Naive thymus-derived CD8-positive, alpha-beta T cell (primary cell): ENCODE results near the gene PPP1R7. TPM values are rescaled to one million over a fixed set of nuclear protein-coding genes. Genes with fewer than 3 reads are reported as not detected.

Source experiments
- ATAC-seq, 2 donors: fragments of 150-1000 bp; cut with Tn5 transposase in 1 of 2; sonication (Bioruptor Pico), chemical (Tn5 transposase) in 1 of 2; 1 replicate in 1 of 2; 2 replicates in 1 of 2; pipeline ENCODE4 v1.10.0; 2021; ENCODE audit warnings: mild to moderate bottlenecking in 2 of 2, moderate library complexity in 2 of 2
- POLR2A ChIA-PET: fragments of 350-600 bp; sonication (Branson Sonifier 250); formaldehyde crosslinking; loops from one replicate; lab custom pipeline; 2021; ENCODE audit warnings: antibody characterized with exemption; lab: Charles Lee
- DNase-seq, 10 donors: peaks; one replicate each; pipeline versions ENCODE4 v3.0.0 to v3.0.0-alpha.2; 2020 to 2022
- H3K27ac Mint-ChIP-seq, 10 donors: one replicate each; pipeline ENCODE4 v1.8.0; 2020 to 2022; ENCODE audit warnings: mild to moderate bottlenecking in 10 of 10, mixed read lengths in 10 of 10, moderate library complexity in 4 of 10, inconsistent platforms in 1 of 10
- H3K27me3 Mint-ChIP-seq, 5 donors: one replicate each; pipeline ENCODE4 v1.8.0; 2021 to 2022; ENCODE audit warnings: mixed read lengths in 5 of 5
- H3K36me3 Mint-ChIP-seq, 3 donors: one replicate each; pipeline ENCODE4 v1.8.0; 2020 to 2022; ENCODE audit warnings: mixed read lengths in 3 of 3, mild to moderate bottlenecking in 2 of 3, inconsistent platforms in 1 of 3
- H3K4me1 Mint-ChIP-seq, 4 donors: one replicate each; pipeline ENCODE4 v1.8.0; 2021 to 2022; ENCODE audit warnings: mixed read lengths in 4 of 4
- H3K4me3 Mint-ChIP-seq, 10 donors: one replicate each; pipeline ENCODE4 v1.8.0; 2020 to 2022; ENCODE audit warnings: mild to moderate bottlenecking in 10 of 10, mixed read lengths in 10 of 10, moderate library complexity in 6 of 10, inconsistent platforms in 1 of 10
- H3K9me3 Mint-ChIP-seq, 9 donors: one replicate each; pipeline ENCODE4 v1.8.0; 2020 to 2022; ENCODE audit warnings: mixed read lengths in 9 of 9, mild to moderate bottlenecking in 3 of 9, inconsistent platforms in 1 of 9, moderate library complexity in 1 of 9
- polyA plus RNA-seq, 3 donors: library from polyadenylated mRNA; unstranded; fragments of 300-500 nt; fragmentation: Illumina TruSeq; gene quantifications; one replicate each; pipeline ENCODE4 v1.2.3, GENCODE V29; 2021
- total RNA-seq, 8 experiments: library from RNA in 2 of 8; stranded (reverse) in 2 of 8; gene quantifications; one replicate each; pipeline ENCODE4 v1.2.3 and lab custom pipeline; 2021 to 2026

Gene PPP1R7
- total and polyA plus RNA-seq, 5 experiments from 2014 or later: 60.4 to 115 (median 109) TPM

DNA sequence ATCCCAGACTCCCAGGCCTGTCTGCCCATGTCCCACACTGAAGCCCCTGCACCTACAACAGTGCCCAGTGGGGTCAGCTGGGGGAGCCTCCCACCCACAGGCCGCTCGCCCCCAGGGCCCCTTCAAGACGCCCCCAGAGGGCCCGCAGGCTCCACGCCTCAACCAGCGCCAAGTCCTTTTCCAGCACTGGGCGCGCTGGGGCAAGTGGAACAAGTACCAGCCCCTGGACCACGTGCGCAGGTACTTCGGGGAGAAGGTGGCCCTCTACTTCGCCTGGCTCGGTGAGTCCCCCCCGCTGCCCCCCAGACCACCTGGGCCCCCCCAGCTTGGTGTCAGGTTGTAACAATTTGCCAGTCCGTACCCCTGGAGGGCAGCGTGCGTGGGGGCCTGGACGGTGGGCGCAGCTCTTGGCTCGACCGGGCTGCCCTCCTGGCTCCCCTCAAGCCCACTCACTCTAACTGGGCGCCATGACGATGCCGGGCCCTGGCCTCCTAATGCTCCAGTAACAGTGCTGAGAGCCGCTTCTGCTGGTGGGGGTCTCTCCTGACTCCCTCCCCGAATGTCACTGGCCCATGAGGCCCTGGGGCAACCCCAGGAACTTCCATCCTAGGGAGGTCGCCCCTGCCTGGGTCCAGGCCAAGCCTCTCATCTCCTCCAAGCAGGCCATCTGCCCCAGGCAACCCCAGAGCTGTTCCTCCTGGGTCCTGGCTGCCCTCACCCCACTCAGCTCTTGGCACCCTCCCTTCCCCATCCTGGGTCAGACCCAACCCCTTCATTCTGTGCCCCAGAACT lies 53.1 kb downstream of the PPP1R7 start:
- no peak overlapping the region for H3K27ac Mint-ChIP-seq
- H3K27me3 Mint-ChIP-seq: no peaks in the 10 kb centered on the region
- DNase-seq (no peak), ATAC-seq (no peak)
- H3K4me3 Mint-ChIP-seq: no peak overlapping the region
- no peaks in the 10 kb centered on the region for H3K36me3 Mint-ChIP-seq
- peaks cover 0 to 2% (median 0%) of the 10 kb centered on the region in 4 donors for H3K4me1 Mint-ChIP-seq
- H3K9me3 Mint-ChIP-seq: no peaks in the 10 kb centered on the region
- POLR2A ChIA-PET: interaction anchor here (1.3 kb wide), 1 partner anchor 13 kb away, joined by 3 read pairs; no protein-coding TSS in a partner anchor

DNA sequence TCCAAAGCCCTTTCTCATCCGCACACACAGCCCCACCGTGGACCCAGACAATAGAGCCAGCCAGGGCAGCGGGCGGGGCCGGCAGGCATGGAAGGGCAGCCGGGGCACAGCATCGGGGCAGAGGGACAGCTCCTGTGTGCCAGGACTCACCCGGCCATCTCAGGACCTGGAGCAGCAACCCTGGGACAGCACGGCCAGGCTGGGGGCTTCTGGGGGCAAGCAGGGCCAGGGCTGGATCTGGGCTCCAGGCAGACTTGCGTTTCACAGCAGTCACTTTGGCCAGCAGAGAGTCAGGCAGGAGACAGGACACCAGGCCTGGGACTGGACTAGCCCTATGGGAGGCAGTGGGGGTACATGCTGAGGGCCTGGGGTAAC lies 53.7 kb downstream of the PPP1R7 start:
- DNase-seq (no peak), ATAC-seq (no peak)
- no peak overlapping the region for H3K27ac Mint-ChIP-seq
- H3K4me1 Mint-ChIP-seq: peaks cover 0 to 2% (median 0%) of the 10 kb centered on the region in 4 donors
- H3K4me3 Mint-ChIP-seq: no peak overlapping the region
- H3K27me3 Mint-ChIP-seq: no peaks in the 10 kb centered on the region
- no peaks in the 10 kb centered on the region for H3K36me3 Mint-ChIP-seq
- no peaks in the 10 kb centered on the region for H3K9me3 Mint-ChIP-seq
- POLR2A ChIA-PET: interaction anchor here (1.3 kb wide), 1 partner anchor 12 kb away, joined by 3 read pairs; no protein-coding TSS in a partner anchor

DNA sequence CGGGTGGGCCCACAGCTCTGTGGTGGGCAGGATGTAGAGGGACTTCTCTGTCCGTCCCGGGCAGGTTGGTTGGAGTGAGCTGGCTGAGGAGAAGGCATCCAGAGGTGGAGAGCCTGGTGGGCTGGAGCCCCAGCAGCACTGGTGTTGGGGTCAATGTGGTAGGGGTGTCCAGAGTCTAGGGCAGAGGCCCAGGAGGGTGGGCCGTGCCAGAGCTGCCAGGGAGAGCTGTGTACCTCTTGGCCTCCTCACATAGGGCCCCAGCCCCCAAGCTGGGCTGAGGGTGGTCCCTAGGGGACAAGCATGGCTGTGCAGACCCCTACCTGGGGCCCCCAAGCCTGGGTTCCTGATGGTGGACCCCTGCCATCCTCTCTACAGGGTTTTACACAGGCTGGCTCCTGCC lies 54.2 kb downstream of the PPP1R7 start:
- Mint-ChIP-seq H3K36me3 (no peaks in the 10 kb centered on the region), H3K27me3 (no peaks in the 10 kb centered on the region), H3K4me1 (peaks cover 0 to 2% (median 0%) of the 10 kb centered on the region in 4 donors), H3K4me3 (no peak overlapping the region), H3K9me3 (no peaks in the 10 kb centered on the region), H3K27ac (peak overlapping the region in 2 of 10 donors; percentile 33 to 64)
- no peak for ATAC-seq
- no peak for DNase-seq
- POLR2A ChIA-PET: interaction anchor here (1.3 kb wide), 1 partner anchor 12 kb away, joined by 3 read pairs; no protein-coding TSS in a partner anchor

DNA sequence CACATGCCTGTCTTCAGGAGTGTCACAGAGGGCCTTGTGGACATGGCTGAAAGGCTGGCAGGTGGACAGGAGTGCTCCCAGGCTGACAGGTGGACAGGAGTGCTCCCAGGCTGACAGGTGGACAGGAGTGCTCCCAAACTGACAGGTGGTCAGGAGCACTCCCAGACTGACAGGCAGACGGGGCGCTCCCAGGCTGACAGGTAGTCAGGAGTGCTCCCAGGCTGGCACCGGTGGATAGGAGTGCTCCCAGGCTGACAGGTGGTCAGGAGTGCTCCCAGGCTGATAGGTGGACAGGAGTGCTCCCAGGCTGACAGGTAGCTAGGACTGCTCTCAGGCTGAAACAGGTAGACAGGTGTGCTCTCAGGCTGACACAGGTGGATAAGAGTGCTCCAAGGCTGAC lies 54.8 kb downstream of the PPP1R7 start:
- Mint-ChIP-seq H3K36me3 (no peaks in the 10 kb centered on the region), H3K27me3 (no peaks in the 10 kb centered on the region), H3K9me3 (no peaks in the 10 kb centered on the region), H3K4me3 (no peak overlapping the region), H3K4me1 (peaks cover 0 to 2% (median 0%) of the 10 kb centered on the region in 4 donors), H3K27ac (peak overlapping the region in 1 of 10 donors; percentile 64)
- DNase-seq (no peak), ATAC-seq (no peak)
- POLR2A ChIA-PET: interaction anchor here (1.3 kb wide), 1 partner anchor 11 kb away, joined by 3 read pairs; no protein-coding TSS in a partner anchor

DNA sequence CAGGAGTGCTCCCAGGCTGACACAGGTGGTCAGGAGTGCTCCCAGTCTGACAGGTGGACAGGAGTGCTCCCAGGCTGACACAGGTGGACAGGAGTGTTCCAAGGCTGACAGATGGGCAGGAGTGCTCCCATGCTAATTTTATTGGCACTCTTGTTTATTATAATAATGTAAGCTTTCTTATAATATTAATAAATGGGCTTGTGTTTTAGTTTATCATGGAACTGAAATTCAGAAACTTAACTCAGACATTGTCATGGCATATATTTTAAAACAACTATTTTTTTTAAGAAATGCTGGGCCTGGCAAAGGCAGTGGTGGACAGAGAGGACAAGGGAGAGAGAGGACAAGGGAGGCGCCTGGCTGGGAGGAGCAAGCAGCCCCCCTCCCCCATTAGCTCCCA lies 56.9 kb downstream of the PPP1R7 start:
- H3K36me3 Mint-ChIP-seq: no peaks in the 10 kb centered on the region
- ATAC-seq (no peak), DNase-seq (no peak)
- H3K27me3 Mint-ChIP-seq: no peaks in the 10 kb centered on the region
- no peak overlapping the region for H3K27ac Mint-ChIP-seq
- H3K9me3 Mint-ChIP-seq: no peaks in the 10 kb centered on the region
- H3K4me1 Mint-ChIP-seq: peaks cover 0 to 2% (median under 1%) of the 10 kb centered on the region in 4 donors
- POLR2A ChIA-PET: interaction anchor here (0.5 to 0.9 kb wide), 3 partner anchors 10 to 90 kb away, joined by 3 read pairs; no protein-coding TSS in a partner anchor
- no peak overlapping the region for H3K4me3 Mint-ChIP-seq

DNA sequence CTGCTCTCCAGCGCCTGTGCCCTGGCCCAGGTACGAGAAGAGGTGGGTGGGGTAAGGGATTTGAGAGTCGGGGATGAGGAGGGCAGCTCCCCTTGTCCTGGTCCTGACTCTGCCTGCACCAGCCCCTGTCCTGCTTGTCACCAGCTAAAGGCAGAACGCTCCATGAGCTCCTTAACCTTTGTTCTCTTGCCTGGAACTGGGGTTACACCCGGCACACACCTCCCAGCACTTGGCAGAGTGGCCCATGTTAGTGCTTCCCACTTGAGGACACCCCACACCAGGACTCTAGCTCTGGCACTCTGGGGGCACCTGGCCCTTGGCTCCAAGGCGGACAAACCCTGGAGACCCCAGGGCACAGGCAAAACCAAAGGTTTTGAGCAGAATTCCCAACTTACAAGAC lies 57.4 kb downstream of the PPP1R7 start:
- Mint-ChIP-seq H3K4me3 (no peak overlapping the region), H3K27ac (no peak overlapping the region), H3K4me1 (peaks cover 0 to 4% (median under 1%) of the 10 kb centered on the region in 4 donors), H3K9me3 (no peaks in the 10 kb centered on the region), H3K36me3 (no peaks in the 10 kb centered on the region), H3K27me3 (no peaks in the 10 kb centered on the region)
- POLR2A ChIA-PET: interaction anchor here (0.6 to 0.9 kb wide), 2 partner anchors 9 to 12 kb away, joined by 3 read pairs; no protein-coding TSS in a partner anchor
- no peak for ATAC-seq
- DNase-seq: no peak

DNA sequence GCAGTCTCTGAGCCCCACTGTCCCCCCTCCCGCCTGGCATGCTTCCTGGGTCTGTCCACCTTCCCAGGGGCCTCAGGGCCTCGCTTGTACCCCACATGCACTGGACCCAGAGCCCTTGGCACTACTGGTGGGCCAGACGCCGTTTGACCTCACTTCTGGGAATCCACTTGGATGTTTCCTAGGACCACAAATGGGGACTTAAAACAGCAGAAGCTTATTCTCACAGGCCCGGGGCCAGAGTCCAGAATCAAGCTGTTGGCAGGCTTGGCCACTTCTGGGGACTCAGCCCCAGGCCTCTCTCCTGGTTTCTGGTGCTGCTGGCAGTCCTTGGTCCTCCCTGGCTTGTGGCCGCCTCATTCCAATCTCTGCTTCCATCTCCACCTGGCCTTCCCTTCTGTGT lies 57.8 kb downstream of the PPP1R7 start:
- H3K36me3 Mint-ChIP-seq: no peaks in the 10 kb centered on the region
- peak overlapping the region in 1 of 10 donors; percentile 30 for H3K27ac Mint-ChIP-seq
- POLR2A ChIA-PET: interaction anchor here (0.9 kb wide), 1 partner anchor 9 kb away, joined by 3 read pairs; no protein-coding TSS in a partner anchor
- H3K4me1 Mint-ChIP-seq: peaks cover 0 to 5% (median under 1%) of the 10 kb centered on the region in 4 donors
- ATAC-seq: no peak
- no peak overlapping the region for H3K4me3 Mint-ChIP-seq
- H3K9me3 Mint-ChIP-seq: no peaks in the 10 kb centered on the region
- DNase-seq: no peak
- H3K27me3 Mint-ChIP-seq: no peaks in the 10 kb centered on the region

DNA sequence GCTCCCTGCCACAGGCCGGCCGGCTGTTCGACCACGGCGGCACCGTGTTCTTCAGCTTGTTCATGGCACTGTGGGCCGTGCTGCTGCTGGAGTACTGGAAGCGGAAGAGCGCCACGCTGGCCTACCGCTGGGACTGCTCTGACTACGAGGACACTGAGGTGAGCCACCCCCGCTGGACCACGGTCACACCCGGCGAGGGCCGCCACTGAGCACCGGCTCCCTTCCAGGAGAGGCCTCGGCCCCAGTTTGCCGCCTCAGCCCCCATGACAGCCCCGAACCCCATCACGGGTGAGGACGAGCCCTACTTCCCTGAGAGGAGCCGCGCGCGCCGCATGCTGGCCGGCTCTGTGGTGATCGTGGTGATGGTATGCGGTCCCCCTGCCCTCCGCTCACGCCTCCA lies 59.0 kb downstream of the PPP1R7 start:
- Mint-ChIP-seq H3K9me3 (no peaks in the 10 kb centered on the region), H3K27ac (no peak overlapping the region), H3K4me1 (peaks cover 0 to 5% (median under 1%) of the 10 kb centered on the region in 4 donors), H3K36me3 (no peaks in the 10 kb centered on the region), H3K27me3 (no peaks in the 10 kb centered on the region), H3K4me3 (no peak overlapping the region)
- ATAC-seq (no peak), DNase-seq (no peak)
- POLR2A ChIA-PET: no interaction called here

DNA sequence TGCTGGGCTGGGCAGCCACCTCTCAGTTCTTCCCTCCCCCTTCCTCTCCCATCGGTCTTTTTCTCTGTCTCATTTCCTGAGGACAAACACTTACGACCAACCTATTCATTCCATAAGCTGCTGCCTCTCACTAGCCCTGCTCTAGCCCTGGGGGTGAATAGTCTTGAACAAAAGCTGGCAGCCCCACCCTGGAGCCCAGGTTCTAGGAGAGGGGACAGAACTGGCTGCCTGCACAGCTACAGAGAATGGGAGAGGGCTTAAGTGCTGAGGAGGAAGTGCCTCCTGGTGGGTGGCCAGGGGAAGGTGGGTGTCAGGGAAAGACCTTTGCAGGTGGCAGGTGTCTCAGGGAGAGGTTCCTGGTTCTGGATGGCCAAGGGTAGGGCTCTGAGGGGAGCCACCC lies 61.0 kb downstream of the PPP1R7 start:
- no peaks in the 10 kb centered on the region for H3K36me3 Mint-ChIP-seq
- POLR2A ChIA-PET: no interaction called here
- H3K27ac Mint-ChIP-seq: peak overlapping the region in 1 of 10 donors; percentile 24
- H3K4me1 Mint-ChIP-seq: peaks cover 0 to 3% (median under 1%) of the 10 kb centered on the region in 4 donors
- H3K4me3 Mint-ChIP-seq: no peak overlapping the region
- DNase-seq (no peak), ATAC-seq (peak in 1 of 2 donors; percentile 37)
- H3K27me3 Mint-ChIP-seq: no peaks in the 10 kb centered on the region
- H3K9me3 Mint-ChIP-seq: no peaks in the 10 kb centered on the region

DNA sequence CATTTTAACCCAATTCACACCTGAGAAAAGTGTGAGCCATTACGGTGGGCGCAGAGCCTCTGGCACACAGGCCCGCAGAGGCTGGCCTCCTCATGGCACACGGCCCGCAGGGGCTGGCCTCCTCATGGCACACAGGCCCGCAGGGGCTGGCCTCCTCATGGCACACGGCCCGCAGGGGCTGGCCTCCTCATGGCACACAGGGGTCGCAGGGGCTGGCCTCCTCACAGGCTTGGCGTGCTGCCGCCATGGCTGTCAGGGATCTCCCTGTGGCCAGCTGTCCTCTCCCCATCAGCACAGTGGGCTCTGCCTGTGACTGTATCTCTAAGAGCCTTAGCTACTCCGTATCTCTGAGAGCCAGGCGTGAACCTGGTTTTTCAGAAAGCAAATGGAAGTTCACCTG lies 62.8 kb downstream of the PPP1R7 start:
- DNase-seq (no peak), ATAC-seq (no peak)
- POLR2A ChIA-PET: no interaction called here
- no peaks in the 10 kb centered on the region for H3K9me3 Mint-ChIP-seq
- H3K36me3 Mint-ChIP-seq: no peaks in the 10 kb centered on the region
- peaks cover 0 to 6% (median 2%) of the 10 kb centered on the region in 4 donors for H3K4me1 Mint-ChIP-seq
- H3K27ac Mint-ChIP-seq: no peak overlapping the region
- H3K27me3 Mint-ChIP-seq: no peaks in the 10 kb centered on the region
- no peak overlapping the region for H3K4me3 Mint-ChIP-seq

DNA sequence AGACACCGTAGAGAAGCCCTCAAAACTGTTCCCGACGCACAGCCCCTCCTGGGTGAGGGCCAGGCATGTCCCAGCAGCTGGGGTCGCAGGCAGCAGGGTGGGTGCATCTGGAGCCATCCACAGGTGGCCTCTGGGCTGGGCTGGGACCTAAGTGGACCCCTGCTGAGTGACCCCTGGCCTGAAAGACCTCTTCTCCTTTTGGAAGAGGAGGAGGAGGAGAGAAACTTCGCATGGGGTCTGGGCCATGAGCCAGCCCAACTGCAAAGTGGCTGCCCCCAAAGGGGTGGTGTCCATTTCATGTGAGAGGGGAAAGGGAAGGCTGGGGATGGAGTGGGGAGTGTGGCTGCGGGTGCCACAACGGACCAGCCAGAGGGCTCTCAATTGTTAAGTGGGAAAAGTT lies 63.3 kb downstream of the PPP1R7 start:
- H3K4me1 Mint-ChIP-seq: peaks cover 2 to 9% (median 5%) of the 10 kb centered on the region in 4 donors
- no peaks in the 10 kb centered on the region for H3K36me3 Mint-ChIP-seq
- POLR2A ChIA-PET: no interaction called here
- peak overlapping the region in 1 of 10 donors; percentile 41 for H3K4me3 Mint-ChIP-seq
- peak overlapping the region in 2 of 10 donors; percentile 14 to 70 for H3K27ac Mint-ChIP-seq
- no peaks in the 10 kb centered on the region for H3K27me3 Mint-ChIP-seq
- H3K9me3 Mint-ChIP-seq: no peaks in the 10 kb centered on the region
- no peak for DNase-seq
- no peak for ATAC-seq

DNA sequence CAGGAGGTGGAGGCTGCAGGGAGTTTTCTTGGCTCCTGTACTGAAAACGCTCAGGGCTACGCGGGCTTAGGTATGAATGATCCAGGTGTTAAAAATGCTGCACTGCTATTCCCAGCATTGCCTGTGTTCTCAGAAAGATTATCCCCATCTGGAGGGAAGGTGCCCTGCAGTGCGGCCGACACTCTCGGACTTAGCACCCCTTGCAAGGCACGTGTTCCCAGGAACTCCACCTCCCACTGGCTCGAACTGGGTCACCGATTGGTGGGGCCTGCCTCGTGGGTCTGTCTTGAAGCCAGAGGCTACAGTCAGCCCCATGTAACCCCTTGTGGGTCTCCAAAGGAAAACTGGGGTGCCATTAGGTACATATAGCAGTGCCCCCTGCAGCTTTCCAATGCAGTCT lies 63.9 kb downstream of the PPP1R7 start:
- peak in 1 of 10 donors; percentile 46 for DNase-seq
- Mint-ChIP-seq H3K9me3 (no peaks in the 10 kb centered on the region), H3K36me3 (no peaks in the 10 kb centered on the region), H3K4me3 (no peak overlapping the region), H3K27ac (peak overlapping the region in 1 of 10 donors; percentile 36), H3K4me1 (peaks cover 8 to 15% (median 10%) of the 10 kb centered on the region in 4 donors), H3K27me3 (no peaks in the 10 kb centered on the region)
- POLR2A ChIA-PET: no interaction called here
- no peak for ATAC-seq

DNA sequence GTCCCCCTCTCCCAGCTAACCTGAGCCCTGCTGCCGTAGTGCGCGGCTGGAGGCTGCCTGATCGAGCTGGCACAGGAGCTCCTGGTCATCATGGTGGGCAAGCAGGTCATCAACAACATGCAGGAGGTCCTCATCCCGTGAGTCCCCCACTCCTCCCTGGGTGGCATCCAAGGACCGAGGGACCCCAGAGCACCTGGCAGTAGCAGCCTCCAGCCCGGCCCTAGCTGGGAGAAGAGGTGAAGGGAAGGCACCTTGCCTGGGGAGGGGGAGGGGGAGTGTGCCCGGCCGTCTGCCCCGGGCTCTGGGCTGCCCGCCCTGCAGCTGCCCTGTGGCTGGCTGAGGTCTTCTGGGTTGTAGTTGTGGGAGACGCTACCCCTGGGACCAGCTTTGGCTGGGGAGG lies 64.5 kb downstream of the PPP1R7 start:
- ATAC-seq (no peak), DNase-seq (peak in 1 of 10 donors; percentile 52)
- Mint-ChIP-seq H3K4me3 (no peak overlapping the region), H3K4me1 (peaks cover 8 to 18% (median 11%) of the 10 kb centered on the region in 4 donors), H3K27ac (no peak overlapping the region), H3K36me3 (no peaks in the 10 kb centered on the region), H3K27me3 (no peaks in the 10 kb centered on the region), H3K9me3 (no peaks in the 10 kb centered on the region)
- POLR2A ChIA-PET: no interaction called here
